Stimulated activated memory B cell treated with anti-CD40 and anti-IgM and Interleukin-4, amounts not matched to agents 10 μg/mL and 1 μg/mL and 100 μg/mL, for 72 hours (primary cell): ENCODE measurements around the gene FSIP1.

Source experiments
- ATAC-seq: fragments of 150-1000 bp; cut with Tn5 transposase; 2 replicates; pipeline ENCODE4 v1.10.0; 2021
- H3K27ac Mint-ChIP-seq: one replicate; pipeline ENCODE4 v1.8.0; 2022; ENCODE audit warnings: mild to moderate bottlenecking, mixed read lengths
- H3K27me3 Mint-ChIP-seq: one replicate; pipeline ENCODE4 v1.8.0; 2022; ENCODE audit warnings: mixed read lengths
- H3K36me3 Mint-ChIP-seq: one replicate; pipeline ENCODE4 v1.8.0; 2022; ENCODE audit warnings: mixed read lengths
- H3K4me1 Mint-ChIP-seq: one replicate; pipeline ENCODE4 v1.8.0; 2022; ENCODE audit warnings: mixed read lengths
- H3K4me3 Mint-ChIP-seq: one replicate; pipeline ENCODE4 v1.8.0; 2022; ENCODE audit warnings: mild to moderate bottlenecking, moderate library complexity, mixed read lengths
- H3K9me3 Mint-ChIP-seq: one replicate; pipeline ENCODE4 v1.8.0; 2022; ENCODE audit warnings: mixed read lengths

FSIP1 gene

GRCh38 chr15:39593071-39593655, 189.5 kb downstream of the FSIP1 start:
- H3K4me3 Mint-ChIP-seq: no peak overlapping the region
- no peaks in the 10 kb centered on the region for H3K9me3 Mint-ChIP-seq
- H3K27ac Mint-ChIP-seq: no peak overlapping the region
- no peaks in the 10 kb centered on the region for H3K4me1 Mint-ChIP-seq
- no peak for ATAC-seq
- H3K36me3 Mint-ChIP-seq: no peaks in the 10 kb centered on the region
- no peaks in the 10 kb centered on the region for H3K27me3 Mint-ChIP-seq

GRCh38 chr15:39592500-39592899, 190.1 kb downstream of the FSIP1 start:
- Mint-ChIP-seq H3K4me3 (no peak overlapping the region), H3K27me3 (no peaks in the 10 kb centered on the region), H3K36me3 (no peaks in the 10 kb centered on the region), H3K9me3 (no peaks in the 10 kb centered on the region), H3K27ac (no peak overlapping the region), H3K4me1 (no peaks in the 10 kb centered on the region)
- ATAC-seq: no peak

GRCh38 chr15:39591896-39592315, 190.7 kb downstream of the FSIP1 start:
- no peaks in the 10 kb centered on the region for H3K4me1 Mint-ChIP-seq
- no peaks in the 10 kb centered on the region for H3K36me3 Mint-ChIP-seq
- no peaks in the 10 kb centered on the region for H3K9me3 Mint-ChIP-seq
- no peak overlapping the region for H3K4me3 Mint-ChIP-seq
- no peaks in the 10 kb centered on the region for H3K27me3 Mint-ChIP-seq
- no peak for ATAC-seq
- H3K27ac Mint-ChIP-seq: no peak overlapping the region

GRCh38 chr15:39591141-39591895, 191.3 kb downstream of the FSIP1 start:
- Mint-ChIP-seq H3K4me3 (no peak overlapping the region), H3K27ac (no peak overlapping the region), H3K4me1 (no peaks in the 10 kb centered on the region), H3K27me3 (no peaks in the 10 kb centered on the region), H3K9me3 (no peaks in the 10 kb centered on the region), H3K36me3 (no peaks in the 10 kb centered on the region)
- ATAC-seq: no peak

- no peaks in the 10 kb centered on the region for H3K9me3 Mint-ChIP-seq
- H3K27ac Mint-ChIP-seq: no peak overlapping the region
- H3K27me3 Mint-ChIP-seq: no peaks in the 10 kb centered on the region
- H3K4me1 Mint-ChIP-seq: no peaks in the 10 kb centered on the region
- ATAC-seq: no peak
- no peak overlapping the region for H3K4me3 Mint-ChIP-seq
- H3K36me3 Mint-ChIP-seq: no peaks in the 10 kb centered on the region
Measured at GRCh38 chr15:39589815-39590644, 192.6 kb downstream of the FSIP1 start.

GRCh38 chr15:39589193-39589814, 193.3 kb downstream of the FSIP1 start:
- no peaks in the 10 kb centered on the region for H3K9me3 Mint-ChIP-seq
- H3K27me3 Mint-ChIP-seq: no peaks in the 10 kb centered on the region
- ATAC-seq: no peak
- no peaks in the 10 kb centered on the region for H3K36me3 Mint-ChIP-seq
- no peak overlapping the region for H3K4me3 Mint-ChIP-seq
- H3K27ac Mint-ChIP-seq: no peak overlapping the region
- H3K4me1 Mint-ChIP-seq: no peaks in the 10 kb centered on the region

- Mint-ChIP-seq H3K36me3 (no peaks in the 10 kb centered on the region), H3K27me3 (no peaks in the 10 kb centered on the region), H3K4me3 (no peak overlapping the region), H3K27ac (no peak overlapping the region), H3K4me1 (no peaks in the 10 kb centered on the region), H3K9me3 (no peaks in the 10 kb centered on the region)
- no peak for ATAC-seq
Measured at GRCh38 chr15:39588531-39589192, 194.0 kb downstream of the FSIP1 start.

- no peak overlapping the region for H3K27ac Mint-ChIP-seq
- no peak overlapping the region for H3K4me3 Mint-ChIP-seq
- no peaks in the 10 kb centered on the region for H3K4me1 Mint-ChIP-seq
- no peaks in the 10 kb centered on the region for H3K9me3 Mint-ChIP-seq
- ATAC-seq: no peak
- H3K36me3 Mint-ChIP-seq: no peaks in the 10 kb centered on the region
- H3K27me3 Mint-ChIP-seq: no peaks in the 10 kb centered on the region
Measured at GRCh38 chr15:39587731-39588530, 194.7 kb downstream of the FSIP1 start.

- no peak overlapping the region for H3K27ac Mint-ChIP-seq
- no peaks in the 10 kb centered on the region for H3K9me3 Mint-ChIP-seq
- no peaks in the 10 kb centered on the region for H3K36me3 Mint-ChIP-seq
- ATAC-seq: no peak
- peaks cover 3% of the 10 kb centered on the region for H3K27me3 Mint-ChIP-seq
- no peaks in the 10 kb centered on the region for H3K4me1 Mint-ChIP-seq
- no peak overlapping the region for H3K4me3 Mint-ChIP-seq
Measured at GRCh38 chr15:39587096-39587721, 195.4 kb downstream of the FSIP1 start.

GRCh38 chr15:39586387-39587095, 196.1 kb downstream of the FSIP1 start:
- no peaks in the 10 kb centered on the region for H3K9me3 Mint-ChIP-seq
- no peaks in the 10 kb centered on the region for H3K36me3 Mint-ChIP-seq
- no peak overlapping the region for H3K27ac Mint-ChIP-seq
- H3K4me3 Mint-ChIP-seq: no peak overlapping the region
- peaks cover 10% of the 10 kb centered on the region for H3K27me3 Mint-ChIP-seq
- ATAC-seq: no peak
- H3K4me1 Mint-ChIP-seq: peaks cover 2% of the 10 kb centered on the region

- no peak overlapping the region for H3K27ac Mint-ChIP-seq
- no peak for ATAC-seq
- H3K36me3 Mint-ChIP-seq: no peaks in the 10 kb centered on the region
- H3K27me3 Mint-ChIP-seq: peaks cover 17% of the 10 kb centered on the region
- H3K9me3 Mint-ChIP-seq: no peaks in the 10 kb centered on the region
- no peak overlapping the region for H3K4me3 Mint-ChIP-seq
- peaks cover 7% of the 10 kb centered on the region for H3K4me1 Mint-ChIP-seq
Measured at GRCh38 chr15:39585871-39586301, 196.8 kb downstream of the FSIP1 start.

- Mint-ChIP-seq H3K27ac (no peak overlapping the region), H3K27me3 (peaks cover 21% of the 10 kb centered on the region), H3K36me3 (no peaks in the 10 kb centered on the region), H3K9me3 (no peaks in the 10 kb centered on the region), H3K4me1 (peaks cover 7% of the 10 kb centered on the region), H3K4me3 (no peak overlapping the region)
- ATAC-seq: no peak
Measured at GRCh38 chr15:39585389-39585841, 197.2 kb downstream of the FSIP1 start.

- H3K27ac Mint-ChIP-seq: no peak overlapping the region
- no peak overlapping the region for H3K4me3 Mint-ChIP-seq
Measured at GRCh38 chr15:39584662-39585388, 197.8 kb downstream of the FSIP1 start.

More at GRCh38 chr15:39584662-39585388, 197.8 kb downstream of the FSIP1 start:
- Mint-ChIP-seq H3K9me3 (no peaks in the 10 kb centered on the region), H3K36me3 (no peaks in the 10 kb centered on the region), H3K27me3 (peaks cover 26% of the 10 kb centered on the region), H3K4me1 (peaks cover 10% of the 10 kb centered on the region)
- no peak for ATAC-seq
